ENCODE data around the gene NCSTN.

DNA sequence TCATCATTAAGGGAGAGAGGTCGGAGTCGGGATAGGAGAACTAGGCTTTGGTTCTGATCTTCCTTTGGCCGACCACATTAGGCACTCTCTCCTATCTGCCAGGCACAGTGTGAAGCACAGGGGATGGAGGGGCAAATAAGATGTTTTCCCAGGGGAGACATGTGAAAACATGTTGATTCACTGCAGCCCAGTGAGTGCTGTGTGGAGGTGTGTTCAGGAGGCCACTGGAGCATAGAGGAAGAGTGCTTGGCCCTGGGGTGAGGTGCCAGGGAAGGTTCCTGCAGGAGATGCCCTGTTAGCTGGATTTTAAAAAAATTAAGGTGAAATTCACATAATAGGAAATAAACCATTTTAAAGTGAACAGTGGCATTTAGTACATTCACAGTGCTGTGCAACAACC lies 60.9 kb downstream of the NCSTN start:
- TF ChIP-seq, protein P1, sequence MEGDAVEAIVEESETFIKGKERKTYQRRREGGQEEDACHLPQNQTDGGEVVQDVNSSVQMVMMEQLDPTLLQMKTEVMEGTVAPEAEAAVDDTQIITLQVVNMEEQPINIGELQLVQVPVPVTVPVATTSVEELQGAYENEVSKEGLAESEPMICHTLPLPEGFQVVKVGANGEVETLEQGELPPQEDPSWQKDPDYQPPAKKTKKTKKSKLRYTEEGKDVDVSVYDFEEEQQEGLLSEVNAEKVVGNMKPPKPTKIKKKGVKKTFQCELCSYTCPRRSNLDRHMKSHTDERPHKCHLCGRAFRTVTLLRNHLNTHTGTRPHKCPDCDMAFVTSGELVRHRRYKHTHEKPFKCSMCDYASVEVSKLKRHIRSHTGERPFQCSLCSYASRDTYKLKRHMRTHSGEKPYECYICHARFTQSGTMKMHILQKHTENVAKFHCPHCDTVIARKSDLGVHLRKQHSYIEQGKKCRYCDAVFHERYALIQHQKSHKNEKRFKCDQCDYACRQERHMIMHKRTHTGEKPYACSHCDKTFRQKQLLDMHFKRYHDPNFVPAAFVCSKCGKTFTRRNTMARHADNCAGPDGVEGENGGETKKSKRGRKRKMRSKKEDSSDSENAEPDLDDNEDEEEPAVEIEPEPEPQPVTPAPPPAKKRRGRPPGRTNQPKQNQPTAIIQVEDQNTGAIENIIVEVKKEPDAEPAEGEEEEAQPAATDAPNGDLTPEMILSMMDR (conservative IDR thresholded peaks at IDR 0.05; ENCODE audit: low read length), result no peak
- TF ChIP-seq EZH2phosphoT487 (IDR thresholded peaks at IDR 0.05; ENCODE audit: borderline replicate concordance, low read depth, low read length), result no peak
